Stimulated activated CD8-positive, alpha-beta memory T cell treated with anti-CD3 and anti-CD28 coated beads, Interleukin-12 subunit alpha, Interleukin-12 subunit beta, amount 100 ng/mL, for 4 hours (primary cell): ENCODE data around the gene CCDC28A.

Source experiments
- DNase-seq: peaks from one replicate; pipeline ENCODE4 v3.0.0-alpha.2; 2020; ENCODE audit warnings: low read depth

Gene CCDC28A

DNA sequence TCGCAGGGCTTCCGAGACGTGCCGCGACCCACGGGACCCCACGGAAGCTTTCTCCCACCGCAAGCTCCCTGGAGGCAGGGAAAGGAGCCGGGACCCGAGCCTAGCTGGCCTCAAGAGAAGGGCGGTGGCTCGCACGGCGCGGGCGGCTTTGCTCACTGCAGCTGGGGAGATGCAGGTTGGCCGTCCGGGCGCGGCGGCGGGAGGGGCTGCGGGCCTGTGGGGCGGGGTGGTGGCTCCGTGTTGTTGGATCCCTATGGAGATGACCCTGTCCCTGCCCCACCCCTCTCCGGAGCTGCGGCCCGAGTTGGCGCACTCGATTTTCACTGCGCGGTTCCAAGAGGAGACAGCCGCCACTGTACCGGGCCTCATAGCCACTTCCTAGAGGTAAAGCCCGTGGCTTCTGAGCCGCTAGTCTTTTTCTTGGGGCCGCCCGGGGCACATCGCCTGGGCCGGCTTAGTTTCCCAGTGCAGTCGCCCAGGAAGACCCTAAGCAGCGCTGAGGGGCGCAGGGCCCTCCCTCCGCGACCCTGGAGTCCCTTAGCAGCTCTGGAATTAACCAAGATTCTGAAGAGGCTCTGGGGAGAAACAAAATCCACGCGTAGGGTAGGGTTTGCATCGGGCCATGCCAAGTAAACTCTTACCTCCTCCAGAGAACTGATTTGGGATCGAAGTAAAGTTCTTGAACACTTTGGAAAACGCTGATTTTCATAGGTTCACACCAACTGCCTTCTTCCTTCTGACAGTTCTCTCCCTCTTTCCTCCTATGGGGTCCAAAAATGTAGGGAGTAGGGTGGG, 22.4 kb downstream of the CCDC28A start, which contains the start of gene ECT2L:
ECT2L (plus strand) TSS at position 279 of the 795 bp plus-strand sequence. CDS start 17,188 bp downstream, outside the sequence.
- no peak for DNase-seq

DNA sequence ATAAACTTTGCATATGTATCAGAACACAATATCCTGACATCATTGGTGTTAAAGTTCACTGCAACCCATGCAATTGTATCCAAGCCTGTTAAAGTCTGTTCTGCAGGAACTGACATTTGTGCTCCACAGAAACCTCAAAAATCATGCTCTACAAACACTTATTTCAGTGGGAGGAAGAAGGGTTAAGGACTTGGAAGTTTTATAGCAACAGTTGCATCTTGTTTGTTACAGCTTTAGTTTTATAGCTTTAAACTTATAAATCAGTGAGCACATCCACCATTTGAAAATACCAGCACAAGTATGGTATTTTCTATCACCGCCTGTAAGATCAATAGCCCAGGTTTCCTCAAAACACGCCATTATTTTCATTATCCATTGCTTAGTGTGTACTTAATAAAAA, 23.2 kb downstream of the CCDC28A start:
- DNase-seq: no peak

DNA sequence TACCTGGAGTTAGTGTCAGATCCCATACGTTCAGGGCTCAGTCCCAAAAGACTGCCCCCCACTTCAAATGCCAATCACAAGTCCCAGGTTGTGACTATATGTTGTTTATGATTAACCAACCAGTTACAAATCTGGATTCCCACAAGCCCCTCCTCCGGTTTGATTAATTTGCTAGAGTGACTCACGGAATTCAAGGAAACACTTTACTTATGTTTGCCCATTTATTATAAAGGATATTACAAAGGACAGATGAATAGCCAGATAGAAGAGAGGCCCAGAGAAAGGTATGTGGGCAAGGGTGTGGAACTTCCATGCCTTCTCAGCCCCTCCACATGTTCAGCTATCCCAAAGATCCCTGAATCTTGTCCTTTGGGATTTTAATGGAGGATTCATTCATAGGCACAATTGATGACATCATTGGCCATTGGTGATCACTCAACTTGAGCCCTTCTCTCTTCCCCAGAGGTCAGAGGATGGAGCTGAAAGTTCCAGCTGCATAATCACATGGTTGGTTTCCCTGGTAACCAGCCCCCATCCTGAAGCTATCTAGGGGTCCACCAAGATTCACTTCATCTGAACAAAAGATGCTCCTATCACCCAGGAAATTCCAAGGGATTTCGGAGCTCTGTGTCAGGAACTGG, 24.4 kb downstream of the CCDC28A start:
- no peak for DNase-seq

DNA sequence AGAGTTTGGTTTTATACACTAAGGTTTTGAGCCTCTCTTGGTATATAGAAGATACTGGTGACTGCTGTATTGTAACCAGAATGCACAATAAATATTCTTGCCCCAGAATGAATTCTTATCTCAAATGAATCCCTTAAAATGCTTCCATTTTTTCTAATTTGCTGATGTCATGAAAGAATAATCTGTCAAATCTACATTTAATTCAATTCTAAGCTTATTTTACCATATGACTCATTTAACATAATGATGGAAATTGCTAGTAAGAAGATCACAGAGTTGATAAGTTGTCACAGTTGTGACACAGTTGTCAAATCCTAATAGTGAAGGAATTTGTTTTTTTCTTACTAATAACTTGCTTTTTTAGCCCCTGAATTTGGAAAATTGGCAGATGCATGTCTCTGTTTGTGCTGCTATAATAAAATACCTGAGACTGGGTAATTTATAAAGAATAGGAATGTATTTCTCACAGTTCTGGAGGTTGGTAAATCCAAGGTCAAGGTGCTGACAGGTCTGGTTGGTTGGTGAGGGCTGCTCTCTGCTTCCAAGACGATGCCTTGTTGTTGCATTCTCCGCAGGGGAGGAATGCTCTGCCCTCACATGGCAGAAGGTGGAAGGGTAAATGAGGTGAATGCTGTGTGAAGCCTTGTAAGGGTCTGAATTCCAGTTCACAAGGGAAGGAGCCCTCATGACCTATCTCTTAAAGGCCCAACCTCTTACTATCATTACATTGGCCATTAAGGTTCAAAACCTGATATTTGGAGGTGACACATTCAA, 27.0 kb downstream of the CCDC28A start:
- DNase-seq: no peak

DNA sequence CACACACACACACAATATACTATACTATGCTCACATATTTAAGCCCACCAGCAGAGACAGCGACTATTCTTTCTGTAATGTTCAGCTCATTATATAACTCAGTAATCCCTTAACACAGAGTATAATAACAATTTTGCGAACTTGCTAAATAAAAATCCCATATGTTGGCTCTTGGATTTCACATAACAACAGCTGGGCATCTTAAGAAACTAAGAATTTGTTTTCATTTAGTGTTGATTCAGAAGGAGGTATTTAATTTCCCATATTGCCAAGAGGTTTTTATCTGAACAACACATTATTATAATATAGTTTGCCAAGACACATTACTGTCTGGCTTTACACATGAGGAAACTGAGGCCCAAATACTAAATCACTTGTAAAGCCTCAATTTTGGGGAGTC, 29.8 kb downstream of the CCDC28A start:
- no peak for DNase-seq

DNA sequence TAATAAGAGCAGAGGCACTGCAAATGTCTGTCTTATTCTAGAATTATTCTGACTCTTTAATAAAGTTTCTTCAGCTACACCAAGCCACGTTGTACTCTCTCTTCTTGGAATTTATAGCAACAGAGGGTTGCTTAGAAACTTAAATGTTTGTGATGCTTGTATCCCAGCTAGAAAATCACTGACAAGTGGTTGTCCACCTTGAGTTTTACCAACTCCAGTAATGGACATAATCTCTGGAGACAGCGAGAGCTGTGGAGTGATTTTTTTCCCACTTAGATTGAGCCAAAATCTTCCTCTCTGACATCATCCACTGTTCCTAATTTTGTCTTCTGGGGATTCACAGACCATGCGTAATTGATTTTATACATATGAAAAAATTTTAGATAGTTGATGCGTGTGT, 30.3 kb downstream of the CCDC28A start:
- no peak for DNase-seq

DNA sequence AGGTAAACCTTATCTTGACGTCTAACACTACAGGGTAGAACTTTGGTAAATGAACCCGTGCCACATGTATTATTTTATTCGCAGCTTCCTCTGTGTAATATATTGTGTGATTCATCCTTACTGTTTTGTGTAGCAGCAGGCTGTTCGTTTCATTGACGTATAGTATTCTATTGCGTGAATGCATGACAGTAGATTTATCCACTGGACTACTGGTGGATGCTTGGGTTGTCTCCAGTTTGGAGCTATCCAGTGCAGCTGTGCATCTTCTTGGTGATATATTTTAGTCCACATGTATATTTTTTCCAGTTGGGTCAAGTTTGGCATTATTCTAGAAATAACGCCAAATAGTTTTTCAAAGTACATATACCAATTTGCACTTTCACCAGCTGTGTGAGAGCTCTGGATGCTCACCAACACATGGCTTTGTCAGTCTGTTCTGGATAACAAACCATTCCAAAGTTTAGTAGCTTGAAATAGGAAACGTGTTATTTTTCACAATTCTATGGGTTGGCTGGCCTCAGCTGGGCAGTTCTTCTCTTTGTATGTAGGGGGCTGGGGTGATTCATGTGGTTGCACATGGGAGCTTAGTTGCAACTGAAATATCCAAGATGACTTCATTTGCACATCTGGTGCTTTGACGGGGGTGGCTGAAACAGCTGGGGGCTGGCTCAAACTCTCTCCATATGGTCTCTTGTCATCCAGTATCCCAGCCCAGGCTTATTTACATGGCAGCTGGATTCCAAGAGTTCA, 31.6 kb downstream of the CCDC28A start:
- DNase-seq: no peak

DNA sequence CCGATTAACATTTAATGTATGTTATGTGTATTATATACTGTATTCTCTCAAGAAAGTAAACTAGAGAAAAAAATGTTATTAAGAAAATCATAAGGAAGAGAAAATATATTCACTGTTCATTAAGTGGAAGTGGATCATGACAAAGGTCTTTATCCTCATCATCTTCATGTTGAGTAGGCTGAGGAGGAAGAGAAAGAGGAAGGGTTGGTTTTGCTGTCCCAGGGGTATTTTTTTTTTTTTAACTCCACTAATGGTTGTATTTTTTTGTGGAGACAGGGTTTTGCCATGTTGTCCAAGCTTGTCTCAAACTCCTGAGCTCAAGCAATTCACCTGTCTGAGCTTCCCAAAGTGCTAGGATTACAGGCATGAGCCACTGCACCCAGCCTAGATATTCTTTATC, 33.3 kb downstream of the CCDC28A start:
- no peak for DNase-seq

DNA sequence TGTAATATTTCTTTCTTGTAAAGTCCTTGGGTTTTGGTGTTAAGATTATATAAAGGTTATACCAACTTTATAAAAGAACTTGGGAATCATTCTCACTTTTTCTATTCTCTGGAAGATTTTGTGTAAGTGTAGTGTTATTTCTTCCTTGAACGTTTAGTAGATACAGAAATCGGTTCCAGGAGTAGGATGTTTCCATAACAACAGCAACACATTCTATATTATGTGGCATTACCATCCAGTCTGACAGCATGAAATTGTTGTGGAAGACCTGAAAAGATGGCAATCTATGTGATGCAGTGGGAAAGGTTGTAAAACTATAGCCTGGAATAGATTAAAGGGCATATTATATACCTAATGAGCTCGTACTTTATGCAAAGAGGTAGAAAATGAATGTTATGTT, 36.1 kb downstream of the CCDC28A start:
- DNase-seq: no peak

DNA sequence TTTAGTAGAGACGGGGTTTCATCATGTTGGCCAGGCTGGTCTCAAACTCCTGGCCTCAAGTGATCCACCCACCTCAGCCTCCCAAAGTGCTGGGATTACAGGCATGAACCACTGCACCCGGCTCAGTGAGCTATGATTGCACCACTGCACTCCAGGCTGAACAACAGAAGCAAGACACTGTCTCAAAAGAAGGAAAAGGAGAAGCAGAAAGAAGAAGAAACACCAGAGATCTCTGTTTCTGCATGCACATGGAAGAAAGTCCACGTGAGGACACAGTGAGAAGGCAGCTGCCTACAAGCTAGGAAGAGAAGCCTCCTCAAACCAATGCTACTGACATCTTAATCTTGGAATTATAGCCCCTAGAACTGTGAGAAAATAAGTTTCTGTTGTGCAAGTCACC, 38.3 kb downstream of the CCDC28A start:
- DNase-seq: no peak

DNA sequence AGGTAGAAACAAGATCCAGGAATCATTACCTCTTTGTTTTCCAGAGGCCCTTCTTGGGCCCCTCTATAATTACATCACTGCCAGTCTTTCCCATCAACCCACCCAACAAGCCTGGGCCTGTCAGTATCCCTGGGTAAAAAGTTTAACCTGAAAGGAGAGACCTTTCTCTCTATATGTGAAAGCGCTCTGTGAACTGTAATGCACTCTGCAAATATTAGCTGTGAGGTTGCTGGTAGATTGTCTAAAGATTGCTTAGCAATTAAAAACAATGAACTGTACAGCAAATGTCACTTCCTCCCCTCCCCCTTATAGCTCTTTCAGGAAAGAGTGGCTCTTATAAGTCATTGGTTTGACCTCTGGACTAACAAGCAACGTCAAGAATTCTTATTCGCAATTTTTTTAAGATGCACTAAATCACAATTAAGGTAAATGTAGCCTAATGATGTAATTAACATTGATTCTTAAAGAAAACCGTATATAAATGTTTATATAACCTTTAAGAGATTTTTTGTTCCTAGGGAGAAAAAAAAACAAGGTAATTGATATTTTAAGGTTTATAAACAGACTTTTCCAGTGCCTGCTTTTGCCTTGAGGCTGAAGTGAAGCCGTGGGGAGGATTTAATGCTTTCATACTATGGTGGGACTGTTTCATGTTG, 40.7 kb downstream of the CCDC28A start:
- DNase-seq: no peak

DNA sequence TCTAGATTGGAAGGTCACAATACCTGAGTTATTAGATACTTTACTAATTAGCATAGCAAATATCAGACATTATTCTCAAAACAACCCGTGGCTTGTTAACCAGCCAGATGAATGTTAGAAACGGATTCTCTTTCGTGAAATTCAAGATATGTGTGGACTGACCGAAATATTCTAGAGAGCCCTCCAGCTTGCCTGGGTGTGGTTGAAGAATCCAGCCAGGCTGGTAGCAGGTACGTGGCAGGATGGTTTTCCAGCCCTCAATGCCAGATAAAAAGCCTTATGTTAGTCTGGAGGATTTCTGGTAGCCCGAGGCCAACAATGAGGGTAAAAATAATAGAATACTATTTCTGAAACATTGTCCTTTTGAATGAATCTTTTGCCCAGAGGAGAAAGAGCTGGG, 41.7 kb downstream of the CCDC28A start:
- DNase-seq: no peak

DNA sequence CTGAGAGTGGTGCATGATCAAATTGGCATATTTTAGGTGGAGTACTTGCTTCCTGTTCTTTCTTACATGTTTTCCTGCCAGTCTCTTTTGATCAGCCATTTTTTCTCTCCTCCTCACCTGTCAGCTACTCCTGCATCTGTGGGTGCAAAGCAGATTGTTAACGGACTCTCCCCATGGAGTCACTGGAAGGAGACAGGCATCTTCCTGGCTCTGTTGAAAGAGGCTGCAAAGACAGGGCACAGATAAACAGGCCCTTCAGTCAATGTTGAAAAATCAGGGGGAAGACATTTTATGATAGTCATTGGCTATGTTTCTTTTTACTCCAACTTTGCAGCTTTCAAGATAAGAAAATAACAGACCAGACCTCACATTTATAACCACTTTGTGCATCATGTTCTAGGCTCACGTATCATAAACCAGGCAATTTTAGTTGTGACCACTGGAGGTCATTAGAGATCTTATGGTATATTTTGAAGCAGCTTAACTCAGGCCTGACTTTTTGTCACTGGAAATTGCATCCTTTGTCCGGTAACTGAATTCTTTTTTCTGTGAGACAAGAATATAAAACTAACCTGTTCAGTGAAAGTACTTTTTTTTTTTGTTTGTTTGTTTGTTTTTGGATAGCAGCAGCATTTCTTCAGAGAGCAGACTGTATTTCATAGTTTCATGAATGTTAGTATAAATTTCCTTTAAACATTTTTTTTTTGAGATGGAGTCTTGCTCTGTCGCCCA, 42.4 kb downstream of the CCDC28A start:
- DNase-seq: no peak

DNA sequence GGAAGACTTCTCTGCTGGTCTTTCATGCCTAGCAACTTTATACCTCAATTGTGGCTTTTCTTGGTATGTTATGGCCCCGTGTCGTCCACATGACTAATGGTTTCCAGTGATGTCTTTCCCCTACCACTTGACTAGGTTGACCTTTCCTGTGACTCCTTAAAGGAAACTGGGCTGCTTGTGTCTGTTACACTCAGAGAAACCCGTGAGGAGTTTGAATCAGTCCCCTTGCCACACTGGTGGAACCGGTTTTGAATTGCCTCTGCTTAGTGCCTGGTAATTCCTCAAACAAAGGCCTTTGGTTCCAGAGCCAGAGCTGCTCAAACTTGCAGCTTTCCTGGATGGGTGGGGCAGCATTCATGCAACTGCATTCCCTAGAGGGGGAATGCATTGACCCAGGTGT, 44.2 kb downstream of the CCDC28A start:
- no peak for DNase-seq

DNA sequence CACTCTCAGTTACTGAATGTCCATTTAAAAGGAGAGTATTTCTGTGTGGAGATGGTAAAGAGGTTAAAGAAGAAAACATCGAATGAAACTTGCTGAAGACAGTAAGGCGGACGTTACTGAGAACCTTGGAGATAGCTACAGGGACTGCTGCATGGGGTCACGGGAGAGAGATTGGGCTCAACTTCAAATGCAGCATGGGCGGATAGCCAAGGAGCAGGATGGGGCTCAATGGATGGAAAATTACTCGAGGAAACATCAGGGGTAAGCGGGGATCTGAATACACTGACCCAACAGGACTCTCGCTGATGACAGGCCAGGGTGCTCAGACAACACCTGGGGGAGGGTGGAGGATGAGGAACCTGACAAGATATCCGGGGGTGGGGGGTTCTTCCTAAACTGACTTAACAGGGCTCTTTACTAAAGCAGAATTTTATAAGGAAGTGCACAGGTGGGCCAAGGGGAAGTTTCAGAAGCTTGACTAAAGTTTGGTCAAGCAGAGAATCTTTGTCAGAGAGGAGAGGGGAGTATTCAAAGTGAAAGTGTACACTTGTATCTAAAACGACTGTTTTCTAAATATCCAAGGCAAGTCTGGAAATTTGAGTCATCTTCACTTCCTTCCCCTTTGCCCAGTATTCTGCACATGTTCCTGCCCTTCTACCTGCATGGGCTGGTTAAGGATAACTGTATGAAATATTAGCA, 45.1 kb downstream of the CCDC28A start:
- DNase-seq: no peak

DNA sequence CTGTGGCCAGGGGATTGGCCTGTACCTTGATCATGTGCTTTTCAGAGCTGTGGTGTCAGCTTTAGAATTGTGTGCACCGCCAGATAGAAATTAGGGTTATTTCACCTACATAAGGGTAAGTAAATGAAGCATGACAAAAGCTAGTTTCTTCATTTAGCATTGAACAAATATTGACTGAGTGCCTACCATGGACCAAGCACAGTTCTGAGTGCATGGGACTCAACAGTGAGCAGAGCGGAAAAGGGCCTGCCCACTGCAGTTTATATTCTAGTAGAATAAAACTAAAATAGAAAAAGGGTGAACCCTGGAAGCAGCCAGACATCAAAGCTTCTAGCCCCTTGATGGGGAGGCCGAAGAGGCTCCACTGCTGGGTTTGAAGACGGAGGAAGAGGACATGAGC, 48.0 kb downstream of the CCDC28A start:
- no peak for DNase-seq

DNA sequence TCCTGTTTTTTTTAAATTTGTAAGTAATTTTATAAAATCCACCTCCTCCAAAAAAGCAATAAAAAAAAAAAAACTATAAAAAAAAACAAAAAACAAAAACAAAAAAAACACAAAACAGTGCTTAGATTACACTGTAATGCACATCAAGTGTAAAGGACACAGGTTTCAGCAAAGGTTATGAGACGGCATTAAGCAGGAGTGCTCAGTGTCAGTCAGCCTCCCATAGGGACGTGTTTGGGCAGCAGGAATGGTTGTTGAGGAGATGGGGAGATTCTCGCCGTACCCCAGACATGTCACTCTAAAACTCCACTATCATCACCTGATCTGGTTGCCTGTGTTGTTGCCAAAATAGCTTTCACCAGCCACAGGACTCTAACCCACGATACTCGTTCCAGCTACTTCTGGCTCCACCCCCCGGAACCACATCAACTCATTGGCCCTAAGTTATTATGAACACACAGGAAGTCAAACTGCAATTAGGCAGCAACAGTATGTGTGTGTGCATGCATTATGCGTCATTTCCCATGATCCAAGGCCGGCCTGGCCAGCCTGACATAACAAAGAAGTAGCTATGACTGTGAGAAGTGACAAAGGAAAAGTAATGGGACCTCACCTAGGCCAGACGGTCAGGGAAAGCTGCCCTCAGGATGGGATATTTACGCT, 51.0 kb downstream of the CCDC28A start:
- no peak for DNase-seq

DNA sequence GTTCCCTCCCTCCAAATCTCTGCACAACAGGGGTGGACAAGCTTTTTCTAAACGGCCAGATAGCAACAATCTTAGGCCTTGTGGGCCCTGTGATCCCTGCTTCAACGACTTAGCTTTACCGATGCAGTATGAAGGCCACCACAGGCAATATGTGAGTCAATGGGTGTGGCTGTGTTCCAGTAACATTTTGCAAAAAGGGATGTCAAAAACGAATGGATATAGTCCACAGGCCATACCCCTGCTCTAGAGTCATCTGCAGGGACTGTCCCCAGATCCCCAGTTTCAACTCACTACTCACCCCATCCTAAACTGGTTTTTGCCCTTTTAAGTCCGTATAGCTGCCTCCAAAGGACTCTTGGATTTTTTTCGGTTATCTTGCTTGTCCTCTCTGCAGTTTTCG, 56.7 kb downstream of the CCDC28A start:
- DNase-seq: no peak

DNA sequence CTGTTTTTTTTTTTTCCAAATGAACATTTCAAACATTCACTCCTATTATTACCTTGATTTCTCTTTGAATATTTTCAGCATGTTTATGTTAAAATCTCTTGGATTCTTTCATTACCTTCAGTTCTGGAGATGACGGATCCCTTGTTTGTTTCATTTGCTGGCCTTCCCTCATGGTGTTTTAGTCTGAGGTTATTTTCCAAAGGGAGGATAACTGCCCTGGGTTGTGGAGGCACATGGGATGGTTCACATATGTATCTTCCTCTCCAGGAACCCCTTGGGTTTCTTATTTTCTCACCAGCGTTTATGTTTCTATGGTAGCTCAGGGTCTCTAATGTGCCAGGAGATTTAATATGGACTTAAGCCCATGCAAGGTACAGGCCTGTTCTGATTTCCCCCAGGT, 58.6 kb downstream of the CCDC28A start:
- no peak for DNase-seq
